ENCODE measurements around the gene LOXHD1. TPM values are rescaled to one million over a fixed set of nuclear protein-coding genes. Genes with fewer than 3 reads are reported as not detected.

Gene LOXHD1
- total RNA-seq, 2 donors from 2014 or later = 0.11 TPM; not detected in 1

- no peak for DNase-seq (ENCODE audit: low spot score)
- no peaks in the 10 kb centered on the region for H3K4me1 ChIP-seq
- H3K9me3 ChIP-seq = no peaks in the 10 kb centered on the region
- no peaks in the 10 kb centered on the region for H3K27me3 ChIP-seq
- no peaks in the 10 kb centered on the region for H3K36me3 ChIP-seq
- TF ChIP-seq, protein P1, sequence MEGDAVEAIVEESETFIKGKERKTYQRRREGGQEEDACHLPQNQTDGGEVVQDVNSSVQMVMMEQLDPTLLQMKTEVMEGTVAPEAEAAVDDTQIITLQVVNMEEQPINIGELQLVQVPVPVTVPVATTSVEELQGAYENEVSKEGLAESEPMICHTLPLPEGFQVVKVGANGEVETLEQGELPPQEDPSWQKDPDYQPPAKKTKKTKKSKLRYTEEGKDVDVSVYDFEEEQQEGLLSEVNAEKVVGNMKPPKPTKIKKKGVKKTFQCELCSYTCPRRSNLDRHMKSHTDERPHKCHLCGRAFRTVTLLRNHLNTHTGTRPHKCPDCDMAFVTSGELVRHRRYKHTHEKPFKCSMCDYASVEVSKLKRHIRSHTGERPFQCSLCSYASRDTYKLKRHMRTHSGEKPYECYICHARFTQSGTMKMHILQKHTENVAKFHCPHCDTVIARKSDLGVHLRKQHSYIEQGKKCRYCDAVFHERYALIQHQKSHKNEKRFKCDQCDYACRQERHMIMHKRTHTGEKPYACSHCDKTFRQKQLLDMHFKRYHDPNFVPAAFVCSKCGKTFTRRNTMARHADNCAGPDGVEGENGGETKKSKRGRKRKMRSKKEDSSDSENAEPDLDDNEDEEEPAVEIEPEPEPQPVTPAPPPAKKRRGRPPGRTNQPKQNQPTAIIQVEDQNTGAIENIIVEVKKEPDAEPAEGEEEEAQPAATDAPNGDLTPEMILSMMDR (IDR thresholded peaks at IDR 0.05) = no peak
- no peak overlapping the region for H3K4me3 ChIP-seq
- H3K27ac ChIP-seq = no peak overlapping the region
Observed at GRCh38 chr18:46656326-46657114, 500 bp downstream of the LOXHD1 start.

DNA sequence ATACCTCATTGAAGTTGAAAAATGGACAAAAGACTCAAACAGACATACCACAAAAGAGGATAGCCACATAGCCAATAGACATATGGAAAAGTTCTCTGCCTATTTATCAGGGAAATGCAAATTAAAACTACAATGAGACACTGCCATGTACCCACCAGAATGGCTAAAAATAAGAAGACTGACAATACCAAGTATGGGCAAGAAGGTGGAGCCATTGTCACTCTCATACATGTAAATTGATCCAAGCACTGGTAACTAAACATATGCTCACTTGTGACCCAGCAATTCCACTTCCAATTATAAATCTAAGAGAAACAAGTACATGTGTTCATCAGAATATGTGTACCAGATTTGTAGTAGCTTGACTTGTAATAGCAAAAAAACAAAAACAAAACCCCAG lies 4.6 kb downstream of the LOXHD1 start:
- Histone ChIP-seq H3K27me3 (no peaks in the 10 kb centered on the region), H3K4me3 (no peak overlapping the region), H3K9me3 (no peaks in the 10 kb centered on the region), H3K27ac (no peak overlapping the region), H3K4me1 (no peaks in the 10 kb centered on the region), H3K36me3 (no peaks in the 10 kb centered on the region)
- no peak for DNase-seq (ENCODE audit: low spot score)
- TF ChIP-seq, protein P1 (IDR thresholded peaks at IDR 0.05) = no peak

- no peak for DNase-seq (ENCODE audit: low spot score)
- Histone ChIP-seq H3K27ac (no peak overlapping the region), H3K36me3 (no peaks in the 10 kb centered on the region), H3K4me3 (no peak overlapping the region), H3K27me3 (no peaks in the 10 kb centered on the region), H3K9me3 (no peaks in the 10 kb centered on the region), H3K4me1 (no peaks in the 10 kb centered on the region)
- TF ChIP-seq, protein P1 (IDR thresholded peaks at IDR 0.05) = no peak
Observed at GRCh38 chr18:46650681-46651080, 6.3 kb downstream of the LOXHD1 start.

DNA sequence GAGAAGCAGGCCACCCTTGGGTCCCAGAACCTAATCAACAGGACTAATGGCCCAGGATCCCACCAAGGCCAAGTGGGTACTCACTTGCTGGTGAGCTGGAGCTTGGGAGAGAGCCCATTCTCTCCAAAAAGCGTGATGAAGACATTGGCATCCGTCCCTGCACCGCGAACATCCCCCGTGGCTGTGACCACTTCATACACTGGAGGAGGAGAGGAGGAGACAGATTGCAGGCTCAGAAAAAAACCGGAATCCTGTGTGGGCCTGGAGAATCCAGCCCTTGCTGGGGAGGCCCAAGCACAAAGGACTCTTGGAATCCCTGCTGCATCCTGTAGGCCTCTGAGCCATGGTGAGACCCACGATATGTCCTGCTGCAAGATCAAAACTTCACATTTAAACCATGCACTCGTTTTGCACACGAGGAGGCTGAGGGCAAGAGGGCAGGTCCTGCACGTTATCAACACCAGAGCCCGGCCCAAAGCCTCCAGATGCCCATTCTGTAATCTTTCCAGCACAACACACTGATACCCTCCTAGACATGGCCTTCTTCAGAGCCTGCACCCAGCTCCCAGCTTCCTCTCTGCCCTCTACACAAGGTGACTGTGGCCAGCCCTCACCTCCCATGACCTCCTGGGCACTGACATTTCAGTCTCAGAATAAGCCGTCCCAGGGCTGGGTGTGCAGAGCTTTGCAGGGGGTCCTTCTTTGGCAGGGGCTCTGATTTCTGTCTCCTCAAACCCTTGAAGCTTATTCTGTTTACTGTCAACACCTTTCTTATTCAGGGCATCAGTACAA lies 7.8 kb downstream of the LOXHD1 start:
- Histone ChIP-seq H3K4me3 (no peak overlapping the region), H3K36me3 (no peaks in the 10 kb centered on the region), H3K9me3 (no peaks in the 10 kb centered on the region), H3K4me1 (no peaks in the 10 kb centered on the region), H3K27me3 (no peaks in the 10 kb centered on the region), H3K27ac (no peak overlapping the region)
- no peak for DNase-seq (ENCODE audit: low spot score)
- TF ChIP-seq, protein P1 (IDR thresholded peaks at IDR 0.05) = no peak

DNA sequence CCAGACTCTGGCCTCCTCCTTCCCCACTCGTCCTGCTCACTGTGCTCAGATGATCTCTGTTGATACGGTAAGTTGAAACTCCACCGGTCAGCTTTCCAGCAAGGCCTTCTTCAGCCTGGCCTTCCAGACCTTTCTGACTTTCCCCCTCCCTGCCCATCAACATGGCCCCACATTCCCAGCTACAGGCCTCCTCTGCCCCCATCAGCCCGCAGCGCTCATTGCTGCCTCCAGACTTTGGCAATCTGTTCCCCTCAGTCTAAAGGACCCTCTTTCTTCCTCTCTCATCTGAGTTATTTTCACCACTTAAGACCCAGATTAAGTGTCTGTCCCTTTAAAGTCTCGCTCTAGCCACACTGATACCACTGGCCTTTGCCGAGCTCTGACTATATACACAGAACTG lies 10.6 kb downstream of the LOXHD1 start:
- H3K4me1 ChIP-seq = no peaks in the 10 kb centered on the region
- DNase-seq (ENCODE audit: low spot score) = no peak
- no peak overlapping the region for H3K4me3 ChIP-seq
- H3K9me3 ChIP-seq = no peaks in the 10 kb centered on the region
- TF ChIP-seq, protein P1 (IDR thresholded peaks at IDR 0.05) = no peak
- H3K36me3 ChIP-seq = no peaks in the 10 kb centered on the region
- H3K27ac ChIP-seq = no peak overlapping the region
- no peaks in the 10 kb centered on the region for H3K27me3 ChIP-seq
